ENCODE measurements around the gene LIN28A.

DNA sequence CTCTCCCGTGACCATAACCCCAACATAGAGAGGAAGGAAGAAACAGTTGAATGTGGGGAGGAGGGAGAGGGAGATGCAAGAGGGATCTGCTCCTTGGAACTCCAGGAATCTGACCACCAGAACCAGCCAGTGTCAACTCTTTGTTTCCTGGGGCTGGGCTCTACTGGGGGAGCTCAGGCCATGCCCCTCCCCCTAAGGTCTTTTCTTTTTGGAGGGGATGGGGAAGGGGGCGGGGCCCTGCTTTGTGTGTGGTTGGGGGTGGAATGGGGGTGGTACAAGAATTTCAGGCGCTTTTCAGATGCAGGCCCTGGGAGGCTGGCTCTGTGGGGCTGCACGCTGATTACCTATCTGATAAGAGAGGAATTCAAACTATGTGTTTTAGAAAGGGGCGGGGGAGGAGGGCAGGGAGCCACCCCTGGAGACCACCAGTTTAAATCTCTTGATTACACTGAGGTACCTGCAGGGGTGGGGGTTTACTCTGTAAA, 8.3 kb downstream of the LIN28A start:
- TF ChIP-seq CTCF (IDR thresholded peaks at IDR 0.05; ENCODE audit: low read depth, low read length, missing input control) (no peak), REST (IDR thresholded peaks at IDR 0.05) (no peak), MAX (IDR thresholded peaks at IDR 0.05) (no peak), GABPA (IDR thresholded peaks at IDR 0.05 in 1 of 2, conservative IDR thresholded peaks at IDR 0.05 in 1 of 2) (no peak), ATF3 (IDR thresholded peaks at IDR 0.05) (no peak), FOXA1 (IDR thresholded peaks at IDR 0.05) (no peak), YY1 (IDR thresholded peaks at IDR 0.05) (no peak)
- TF ChIP-seq, protein P1, sequence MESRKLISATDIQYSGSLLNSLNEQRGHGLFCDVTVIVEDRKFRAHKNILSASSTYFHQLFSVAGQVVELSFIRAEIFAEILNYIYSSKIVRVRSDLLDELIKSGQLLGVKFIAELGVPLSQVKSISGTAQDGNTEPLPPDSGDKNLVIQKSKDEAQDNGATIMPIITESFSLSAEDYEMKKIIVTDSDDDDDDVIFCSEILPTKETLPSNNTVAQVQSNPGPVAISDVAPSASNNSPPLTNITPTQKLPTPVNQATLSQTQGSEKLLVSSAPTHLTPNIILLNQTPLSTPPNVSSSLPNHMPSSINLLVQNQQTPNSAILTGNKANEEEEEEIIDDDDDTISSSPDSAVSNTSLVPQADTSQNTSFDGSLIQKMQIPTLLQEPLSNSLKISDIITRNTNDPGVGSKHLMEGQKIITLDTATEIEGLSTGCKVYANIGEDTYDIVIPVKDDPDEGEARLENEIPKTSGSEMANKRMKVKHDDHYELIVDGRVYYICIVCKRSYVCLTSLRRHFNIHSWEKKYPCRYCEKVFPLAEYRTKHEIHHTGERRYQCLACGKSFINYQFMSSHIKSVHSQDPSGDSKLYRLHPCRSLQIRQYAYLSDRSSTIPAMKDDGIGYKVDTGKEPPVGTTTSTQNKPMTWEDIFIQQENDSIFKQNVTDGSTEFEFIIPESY (IDR thresholded peaks at IDR 0.05): no peak

All from liver (tissue), 3 donors.